NB4 (cell line): Measurements from ENCODE around the gene PDLIM5.

ENCODE experiments used
- DNase-seq: peaks from one replicate; pipeline ENCODE4 v3.0.0; 2010; ENCODE audit warnings: low read depth
- H3K4me3 ChIP-seq: one replicate; pipeline ENCODE4 v1.5.1; 2011; ENCODE audit warnings: mild to moderate bottlenecking, low read depth, low read length, moderate library complexity
- MYC ChIP-seq: IDR thresholded peaks from 2 replicates; pipeline ENCODE4 v1.6.1; 2011; ENCODE audit warnings: low read depth, low read length
- POLR2A ChIP-seq: IDR thresholded peaks from 2 replicates; pipeline ENCODE4 v1.6.1; 2011; ENCODE audit warnings: mild to moderate bottlenecking; ENCODE audit not compliant: insufficient read length; ENCODE audit errors: extremely low read depth
- TF ChIP-seq, protein P1 (sequence below): IDR thresholded peaks from 2 replicates; pipeline ENCODE4 v1.6.1; 2011; ENCODE audit warnings: low read depth, low read length
- TF ChIP-seq, protein P2 (sequence below): IDR thresholded peaks from one replicate; pipeline ENCODE4 v1.5.1; 2012; ENCODE audit warnings: low read depth, low read length

The PDLIM5 gene

DNA sequence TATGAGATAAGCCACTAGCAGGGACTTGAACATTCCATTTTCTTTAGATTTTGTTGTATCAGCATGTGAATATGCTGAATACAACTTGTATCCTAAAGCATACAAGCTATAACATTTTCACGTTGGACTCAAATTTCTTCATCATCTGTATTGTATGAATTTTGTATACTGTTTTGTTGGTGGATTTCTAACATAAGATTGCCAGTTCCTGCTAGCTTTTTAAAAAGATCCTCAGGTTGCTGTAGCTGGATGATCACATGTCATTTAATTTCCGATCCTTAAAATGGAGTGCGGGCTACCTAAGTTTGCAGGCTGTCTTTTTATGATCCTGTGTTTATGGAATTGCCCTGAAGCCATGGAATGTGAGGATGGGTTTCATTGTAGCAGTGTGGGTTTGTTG is 6.9 kb downstream of the PDLIM5 start:
- TF ChIP-seq POLR2A, result no peak
- TF ChIP-seq, protein P1, sequence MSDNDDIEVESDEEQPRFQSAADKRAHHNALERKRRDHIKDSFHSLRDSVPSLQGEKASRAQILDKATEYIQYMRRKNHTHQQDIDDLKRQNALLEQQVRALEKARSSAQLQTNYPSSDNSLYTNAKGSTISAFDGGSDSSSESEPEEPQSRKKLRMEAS, result no peak
- TF ChIP-seq MYC, result no peak
- TF ChIP-seq, protein P2, sequence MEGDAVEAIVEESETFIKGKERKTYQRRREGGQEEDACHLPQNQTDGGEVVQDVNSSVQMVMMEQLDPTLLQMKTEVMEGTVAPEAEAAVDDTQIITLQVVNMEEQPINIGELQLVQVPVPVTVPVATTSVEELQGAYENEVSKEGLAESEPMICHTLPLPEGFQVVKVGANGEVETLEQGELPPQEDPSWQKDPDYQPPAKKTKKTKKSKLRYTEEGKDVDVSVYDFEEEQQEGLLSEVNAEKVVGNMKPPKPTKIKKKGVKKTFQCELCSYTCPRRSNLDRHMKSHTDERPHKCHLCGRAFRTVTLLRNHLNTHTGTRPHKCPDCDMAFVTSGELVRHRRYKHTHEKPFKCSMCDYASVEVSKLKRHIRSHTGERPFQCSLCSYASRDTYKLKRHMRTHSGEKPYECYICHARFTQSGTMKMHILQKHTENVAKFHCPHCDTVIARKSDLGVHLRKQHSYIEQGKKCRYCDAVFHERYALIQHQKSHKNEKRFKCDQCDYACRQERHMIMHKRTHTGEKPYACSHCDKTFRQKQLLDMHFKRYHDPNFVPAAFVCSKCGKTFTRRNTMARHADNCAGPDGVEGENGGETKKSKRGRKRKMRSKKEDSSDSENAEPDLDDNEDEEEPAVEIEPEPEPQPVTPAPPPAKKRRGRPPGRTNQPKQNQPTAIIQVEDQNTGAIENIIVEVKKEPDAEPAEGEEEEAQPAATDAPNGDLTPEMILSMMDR, result no peak
- H3K4me3 ChIP-seq, result no peak overlapping the region
- no peak for DNase-seq

DNA sequence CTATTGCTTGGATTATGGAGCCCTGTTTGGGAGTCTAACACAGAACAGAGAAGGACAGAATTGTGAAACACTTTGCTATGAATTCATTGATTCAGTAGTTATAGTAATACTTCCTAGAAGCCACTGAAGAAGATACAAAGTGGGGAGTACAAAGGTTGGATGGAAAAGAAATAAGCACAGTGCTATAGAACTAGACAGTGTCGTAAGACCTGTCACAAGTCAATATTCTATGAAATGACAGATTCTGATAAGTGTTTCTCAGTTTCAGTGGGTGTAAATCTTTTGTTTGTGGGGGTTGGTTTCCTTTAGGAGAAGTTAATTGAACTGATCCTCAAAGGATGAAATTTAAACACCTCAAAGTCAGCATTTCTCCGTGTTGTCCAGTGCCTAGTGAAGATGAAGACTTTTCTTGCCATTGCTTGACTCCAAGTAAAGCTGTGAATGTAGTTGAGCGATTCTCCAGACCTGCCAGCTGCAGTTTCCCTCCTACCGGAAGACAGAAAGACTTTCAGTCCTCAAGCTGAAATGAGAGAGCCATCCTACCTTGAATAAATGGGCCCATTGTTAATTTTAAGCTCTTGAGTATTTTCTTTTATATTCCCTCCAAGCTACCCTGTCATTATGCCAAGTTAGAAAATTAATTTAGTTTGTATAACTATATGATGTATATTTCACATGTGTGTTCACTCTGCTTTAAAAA is 7.9 kb downstream of the PDLIM5 start:
- DNase-seq, result no peak

DNA sequence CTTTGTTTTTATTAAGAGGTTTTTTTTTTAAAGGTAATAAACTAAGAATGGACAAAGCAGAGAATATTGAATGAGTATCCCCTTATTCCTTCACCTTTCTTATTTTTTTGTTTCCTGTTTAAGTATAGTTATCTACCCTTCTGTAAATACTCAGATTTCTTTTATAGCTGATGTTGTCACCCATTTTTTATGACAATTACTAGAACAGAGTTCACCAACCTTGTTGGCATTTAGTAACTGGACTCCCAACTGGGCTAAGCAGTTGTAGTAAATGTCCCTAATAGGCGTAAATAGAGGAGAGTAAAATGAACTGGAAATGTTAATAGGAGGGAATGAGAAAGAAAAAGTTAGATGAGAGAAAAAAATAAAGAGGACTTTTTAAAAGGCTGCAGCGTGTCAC is 9.8 kb downstream of the PDLIM5 start:
- no peak overlapping the region for H3K4me3 ChIP-seq
- TF ChIP-seq, protein P1, result no peak
- no peak for TF ChIP-seq POLR2A
- TF ChIP-seq, protein P2, result no peak
- no peak for TF ChIP-seq MYC
- no peak for DNase-seq

More for the DNA sequence above, 7.9 kb downstream of the PDLIM5 start:
- H3K4me3 ChIP-seq, result no peak overlapping the region
- no peak for TF ChIP-seq MYC
- TF ChIP-seq POLR2A, result no peak
- TF ChIP-seq, protein P2, result no peak
- TF ChIP-seq, protein P1, result no peak

DNA sequence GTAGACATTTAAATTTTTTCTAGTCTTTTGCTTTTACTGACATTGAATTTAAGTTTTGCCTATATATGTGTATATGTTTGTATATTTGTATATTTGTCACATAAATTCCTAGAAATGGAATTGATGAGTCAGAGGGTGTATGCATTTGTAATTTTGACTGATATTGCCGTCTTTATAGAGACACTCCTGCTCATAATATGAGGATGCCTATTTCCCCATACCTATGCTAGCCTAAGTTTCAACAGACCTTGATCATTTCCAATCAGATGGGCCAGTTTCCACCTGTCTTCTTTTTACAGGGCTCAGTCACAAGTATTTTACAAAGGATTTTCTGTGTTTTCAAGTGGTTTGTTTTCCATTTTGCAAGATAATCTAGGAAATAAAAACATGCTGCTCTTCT is 10.8 kb downstream of the PDLIM5 start:
- DNase-seq, result no peak
- H3K4me3 ChIP-seq, result no peak overlapping the region
- TF ChIP-seq POLR2A, result no peak
- TF ChIP-seq MYC, result no peak
- TF ChIP-seq, protein P1, result no peak
- TF ChIP-seq, protein P2, result no peak

DNA sequence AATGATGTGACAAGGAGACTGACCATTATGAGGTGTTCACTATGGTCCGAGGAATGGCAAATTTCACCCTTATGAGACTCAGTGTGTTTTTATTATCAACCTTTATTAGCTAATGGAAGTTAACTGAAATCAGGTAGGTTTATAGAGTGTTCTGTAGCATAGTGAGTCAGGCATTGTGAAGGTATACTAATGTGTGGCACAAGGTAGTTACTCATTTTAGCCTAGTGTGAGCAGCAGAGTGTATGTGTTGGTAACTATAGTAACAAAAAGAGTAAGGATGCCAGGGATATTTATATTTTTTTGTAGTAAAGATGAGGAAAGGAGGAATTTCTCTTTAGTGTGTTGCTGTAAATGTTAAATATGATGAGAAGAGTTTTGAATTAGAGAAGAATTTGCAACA is 12.0 kb downstream of the PDLIM5 start:
- no peak for DNase-seq
- H3K4me3 ChIP-seq, result no peak overlapping the region
- TF ChIP-seq, protein P2, result no peak
- TF ChIP-seq MYC (no peak), POLR2A (no peak)
- TF ChIP-seq, protein P1, result no peak
